Measurements from ENCODE around the gene CEP41.

Gene CEP41

DNA sequence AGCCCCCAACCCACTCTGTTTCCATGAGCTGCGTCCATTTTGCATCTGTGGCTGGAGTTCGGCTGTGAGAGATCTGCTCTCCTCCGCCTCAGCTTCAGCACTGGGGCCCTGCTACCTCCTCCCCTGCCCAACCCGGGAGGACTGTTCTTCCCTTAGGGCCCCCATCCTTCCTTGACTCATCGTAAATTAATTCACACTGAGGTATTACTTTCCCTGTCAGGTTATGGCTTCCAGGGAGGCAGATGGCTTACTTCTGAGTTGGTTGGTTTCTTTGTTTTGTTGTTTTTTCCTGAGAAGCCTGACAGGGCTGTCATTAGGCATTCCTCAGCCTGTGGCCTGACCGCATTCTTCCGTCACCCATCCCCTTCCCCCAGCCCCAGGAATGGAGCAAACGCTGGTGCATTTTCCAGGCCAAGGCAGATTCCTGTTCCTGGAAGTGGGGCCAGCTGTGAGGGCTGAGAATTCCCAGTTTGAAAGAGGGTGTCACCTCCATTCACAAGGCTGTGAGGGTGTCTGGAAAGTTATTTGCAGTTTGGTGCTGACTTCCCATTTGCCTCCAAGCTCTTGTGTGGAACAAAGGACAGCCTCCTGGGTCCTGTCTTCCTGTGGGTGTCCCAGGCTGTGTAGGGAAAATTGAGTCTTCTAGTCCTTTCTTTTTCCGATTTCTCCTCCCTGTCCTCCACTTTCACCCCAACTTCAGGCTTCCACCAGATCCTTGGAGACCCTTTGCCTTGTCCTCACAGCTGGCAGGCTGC lies 84.5 kb downstream of the CEP41 start:
- peak in 7 of 56 donors; percentile 18 to 52 (median 44) for DNase-seq

- no peak for DNase-seq
Measured at GRCh38 chr7:130353196-130353595, 87.6 kb downstream of the CEP41 start.

DNA sequence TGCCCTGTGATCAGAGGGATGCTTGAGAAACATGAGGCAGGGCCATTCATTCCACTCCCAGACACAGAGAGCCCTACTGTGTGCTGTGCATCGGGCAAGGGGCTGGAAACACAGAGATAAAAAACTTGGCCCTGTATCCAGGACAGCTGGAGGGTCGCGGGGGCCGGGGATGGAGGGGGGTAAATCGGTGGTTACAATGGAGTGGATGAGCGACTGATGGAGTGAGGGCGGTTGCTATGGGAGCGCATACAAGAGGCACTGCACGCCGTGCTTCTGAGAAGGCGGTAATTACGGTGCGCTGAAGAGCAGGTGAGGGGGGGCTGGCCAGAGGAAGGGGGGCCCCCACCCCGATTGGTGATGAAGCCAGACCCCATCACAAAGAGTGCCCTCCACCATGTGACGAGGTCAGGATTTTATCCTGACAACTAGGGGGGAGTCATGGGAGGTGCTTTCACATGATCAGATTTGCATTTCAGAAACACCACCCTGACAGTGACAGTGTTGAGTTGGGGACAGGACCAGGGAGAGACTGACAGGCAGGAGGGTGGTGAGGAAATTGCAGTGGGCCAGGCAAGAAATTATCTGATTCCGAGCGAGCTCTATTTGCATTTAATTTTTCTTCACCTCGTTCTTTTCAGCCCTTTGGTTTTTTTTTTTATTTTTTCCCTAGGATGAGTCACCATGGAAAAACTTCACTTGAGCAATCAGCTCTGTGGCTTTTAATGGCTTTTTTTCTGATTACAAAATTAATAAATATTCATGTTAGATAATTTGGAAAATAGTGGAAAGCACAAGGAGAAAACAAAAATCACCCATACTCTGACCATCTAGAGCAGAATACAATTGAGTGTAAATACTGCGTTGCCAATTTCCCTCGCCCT lies 88.4 kb downstream of the CEP41 start:
- peak in 28 of 56 donors; percentile 11 to 71 (median 52) for DNase-seq

GRCh38 chr7:130351791-130352090 lies 89.1 kb downstream of the CEP41 start:
- DNase-seq: no peak

DNA sequence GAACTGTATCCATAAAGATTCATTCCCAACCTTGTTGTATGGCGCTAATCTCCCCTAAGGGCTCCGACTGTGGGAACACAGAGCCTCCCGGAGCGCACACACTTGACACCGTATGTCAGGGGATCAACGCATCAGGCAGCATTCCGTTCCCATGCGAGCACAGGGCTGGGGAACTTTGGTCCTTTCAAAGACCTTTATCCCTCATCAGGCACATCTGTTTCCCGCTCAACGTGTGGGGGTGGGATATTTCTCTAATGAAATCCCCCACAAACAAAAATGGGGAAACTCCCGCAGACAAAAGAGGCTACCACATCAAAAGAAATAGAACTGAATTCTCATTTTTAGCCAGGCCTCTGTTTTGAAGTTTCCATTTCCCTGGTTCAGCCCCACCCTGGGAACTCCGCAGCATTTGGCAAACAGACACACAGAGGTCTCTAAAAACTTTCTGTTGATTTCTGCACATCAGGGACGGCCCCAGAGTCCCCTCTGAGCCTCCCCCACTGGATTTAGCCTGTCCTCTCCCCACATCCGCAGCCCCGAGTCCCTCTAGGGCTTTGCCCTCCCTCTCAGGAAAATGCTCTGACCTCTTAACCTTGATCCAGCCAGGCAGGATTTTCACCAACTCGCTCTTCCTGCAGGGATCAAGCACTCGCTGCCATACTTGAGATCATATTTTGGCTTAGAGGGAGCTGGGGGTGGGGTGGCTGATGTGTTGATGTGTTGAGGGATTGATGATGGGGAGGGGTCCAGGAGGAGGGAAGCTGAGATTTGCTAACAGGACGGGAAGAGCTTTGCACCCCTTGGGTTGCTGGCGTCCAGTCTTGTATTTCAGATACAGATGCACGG lies 89.6 kb downstream of the CEP41 start:
- no peak for DNase-seq

DNA sequence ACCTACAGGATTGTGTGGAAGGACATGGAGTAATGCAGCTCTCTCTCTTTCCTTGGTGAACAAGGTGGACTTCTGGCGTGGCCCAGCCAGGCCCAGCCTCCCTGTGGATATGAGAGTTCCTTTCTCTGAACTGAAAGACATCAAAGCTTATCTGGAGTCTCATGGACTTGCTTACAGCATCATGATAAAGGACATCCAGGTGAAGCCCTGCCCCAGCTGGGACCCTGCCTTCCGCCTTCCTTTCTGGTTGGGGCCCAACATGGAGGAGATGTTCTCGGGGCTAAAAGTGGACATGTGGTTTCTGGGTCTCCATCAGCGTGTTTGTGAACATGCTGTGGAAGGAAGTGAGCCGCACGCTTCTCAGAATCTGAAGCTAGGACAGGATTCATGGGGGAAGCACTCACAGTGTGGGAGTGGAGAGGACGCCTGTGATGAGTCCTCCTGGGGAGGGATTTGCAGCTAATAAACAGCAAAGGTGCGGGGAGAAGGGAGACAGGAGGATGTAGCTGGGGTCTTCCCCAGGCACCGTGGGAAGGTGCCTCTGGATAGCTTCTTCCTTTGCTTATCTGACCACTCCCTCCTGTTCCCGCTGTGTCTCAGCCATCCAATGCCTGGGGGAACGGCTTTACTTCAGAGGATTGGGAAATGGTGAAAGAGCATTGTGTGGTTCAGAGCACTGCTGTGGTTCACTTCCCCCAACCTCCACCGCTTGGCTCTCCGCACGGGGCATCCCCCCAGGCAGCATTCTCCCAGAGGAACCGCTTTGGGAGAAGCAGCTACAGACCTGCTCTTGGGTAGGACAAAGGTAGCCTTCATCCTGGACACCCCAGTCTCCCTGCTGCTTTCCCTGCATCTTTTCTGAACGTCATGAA lies 90.7 kb downstream of the CEP41 start:
- no peak for DNase-seq

GRCh38 chr7:130346941-130347340 lies 93.9 kb downstream of the CEP41 start:
- DNase-seq: no peak

DNA sequence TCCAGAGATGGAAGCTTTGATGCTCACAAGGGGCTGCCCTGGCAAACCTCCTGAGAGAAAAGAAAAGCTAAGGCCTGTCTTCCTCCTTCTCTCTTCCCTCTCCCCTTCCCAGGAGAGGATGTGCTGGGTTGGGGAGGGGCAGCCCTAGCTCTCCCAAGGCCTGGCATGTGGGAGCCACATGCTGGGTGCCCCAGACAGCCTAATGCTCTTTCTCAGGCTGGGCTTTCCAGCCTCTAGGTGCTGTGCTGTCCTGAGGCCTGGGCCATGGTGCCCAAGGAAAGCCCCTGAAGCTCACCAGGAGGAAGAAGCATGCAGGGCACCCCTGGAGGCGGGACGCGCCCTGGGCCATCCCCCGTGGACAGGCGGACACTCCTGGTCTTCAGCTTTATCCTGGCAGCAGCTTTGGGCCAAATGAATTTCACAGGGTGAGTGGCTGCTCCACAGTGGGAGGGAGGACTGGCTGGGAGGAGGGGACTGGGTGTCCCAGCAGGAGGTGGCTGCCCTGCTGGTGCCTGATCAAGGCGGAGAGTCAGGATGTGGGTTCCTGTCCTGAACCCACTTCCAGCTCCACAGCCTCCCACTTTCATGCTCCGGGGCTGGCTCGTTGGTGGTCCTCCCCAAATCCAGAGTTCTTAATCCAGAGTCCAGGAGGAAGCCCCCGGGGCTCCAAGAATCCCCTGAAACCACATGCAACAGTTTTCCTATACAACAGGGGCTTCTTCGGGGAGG lies 94.5 kb downstream of the CEP41 start:
- DNase-seq: no peak

DNA sequence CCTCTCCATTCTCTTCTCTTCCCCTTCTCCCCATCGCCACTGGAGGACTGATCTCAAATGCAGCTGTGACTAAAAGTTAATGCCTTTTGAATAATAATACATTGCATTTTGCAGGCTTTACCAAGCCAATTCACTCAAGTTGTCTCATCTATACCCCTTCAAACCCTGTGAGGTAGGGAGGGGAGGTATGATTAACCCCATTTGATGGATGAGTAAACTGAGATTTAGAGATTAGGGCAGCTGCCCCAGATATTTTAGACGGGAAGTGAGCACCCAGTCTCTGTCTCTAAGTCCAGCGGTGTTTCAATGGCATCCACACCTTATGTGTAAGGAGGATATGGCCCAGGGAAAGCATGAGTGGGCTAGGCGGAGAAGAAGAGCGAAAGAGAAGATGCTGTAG lies 95.1 kb downstream of the CEP41 start:
- DNase-seq: no peak

DNA sequence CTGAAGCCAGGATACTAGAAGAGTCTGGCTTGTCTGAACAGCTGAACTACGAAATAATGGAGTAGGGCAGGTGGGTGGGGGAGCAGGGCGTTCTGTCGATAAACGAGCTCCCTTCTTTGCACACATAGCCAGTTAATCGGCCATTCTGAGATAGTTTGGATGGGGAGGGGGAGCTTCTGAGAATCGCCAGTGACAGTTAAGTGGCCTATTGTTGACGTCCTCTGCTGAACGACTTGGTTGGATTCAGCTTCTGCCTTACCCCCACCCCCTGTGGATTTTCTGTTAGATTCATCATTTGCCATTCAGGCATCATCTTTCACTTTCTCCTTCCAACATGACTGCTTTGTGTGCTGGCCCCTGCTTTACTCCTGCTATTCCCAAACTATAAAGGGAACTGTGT lies 95.7 kb downstream of the CEP41 start:
- peak in 1 of 56 donors; percentile 12 for DNase-seq

DNA sequence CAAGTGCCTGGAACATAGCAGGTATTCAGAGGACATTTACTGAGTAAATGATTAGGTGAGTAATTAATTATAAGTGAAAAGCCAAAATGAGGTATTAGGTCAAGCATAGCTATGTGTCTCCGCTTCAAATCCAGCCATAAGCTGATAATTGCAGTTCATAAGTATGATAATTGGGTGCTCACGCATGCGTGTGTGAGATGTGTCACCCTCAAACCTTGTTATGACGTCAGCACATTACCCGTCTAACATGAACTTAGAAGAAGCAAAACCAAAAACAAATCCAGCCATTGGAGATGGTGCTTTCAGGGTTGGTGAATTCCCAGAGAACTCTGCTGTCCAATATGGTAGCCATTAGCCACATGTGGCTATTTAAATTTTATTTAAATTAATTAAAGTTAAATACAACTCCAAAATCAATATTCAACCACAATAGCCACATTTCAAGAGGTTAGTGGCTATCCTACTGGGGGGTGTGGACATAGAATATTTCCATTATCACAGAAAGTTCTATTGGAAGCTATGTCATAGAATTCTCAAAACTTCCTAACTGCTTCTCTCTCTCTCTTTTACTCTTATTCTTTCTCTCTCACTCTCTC lies 96.4 kb downstream of the CEP41 start, which contains the start of gene CPA5:
TSS of gene CPA5 (plus strand) at position 546 of the 596 bp plus-strand sequence. CDS start 1,670 bp downstream, outside the sequence.
- DNase-seq: no peak
